OCI-LY1 (cell line): ENCODE data around the gene TIMP3.

Experiments
- H2AFZ ChIP-seq: fragments of 200-600 bp; sonication (generic), shearing (Covaris generic); 2 replicates; pipeline ENCODE4 v1.6.0; 2014; ENCODE audit warnings: antibody characterized with exemption, mild to moderate bottlenecking, low read length
- H3F3A ChIP-seq: fragments of 200-600 bp; sonication (generic), shearing (Covaris generic); 2 replicates; pipeline ENCODE4 v1.6.0; 2014; ENCODE audit warnings: mild to moderate bottlenecking, antibody characterized with exemption, low read length, moderate library complexity; ENCODE audit not compliant: insufficient read depth
- H3K27ac ChIP-seq: fragments of 200-600 bp; sonication (generic); 2 replicates; pipeline ENCODE4 v1.5.1; 2014; ENCODE audit warnings: low read length, mixed run types, mild to moderate bottlenecking, low read depth; ENCODE audit not compliant: poor library complexity, severe bottlenecking
- H3K27me3 ChIP-seq: fragments of 200-600 bp; sonication (generic); 2 replicates; pipeline ENCODE4 v1.6.0; 2014; ENCODE audit warnings: antibody characterized with exemption, mild to moderate bottlenecking, low read length, moderate library complexity; ENCODE audit not compliant: insufficient read depth
- H3K36me3 ChIP-seq: fragments of 200-600 bp; sonication (generic); 2 replicates; pipeline ENCODE4 v1.6.1; 2014; ENCODE audit warnings: mild to moderate bottlenecking, antibody characterized with exemption, low read length, moderate library complexity, mixed read lengths; ENCODE audit not compliant: insufficient read depth
- H3K4me1 ChIP-seq: fragments of 200-600 bp; sonication (generic); 2 replicates; pipeline ENCODE4 v1.5.1; 2014; ENCODE audit warnings: mild to moderate bottlenecking, low read length, moderate library complexity; ENCODE audit not compliant: insufficient read depth, severe bottlenecking
- H3K4me2 ChIP-seq: fragments of 200-600 bp; sonication (generic), shearing (Covaris generic); 2 replicates; pipeline ENCODE4 v1.6.1; 2014; ENCODE audit warnings: low read length
- H3K4me3 ChIP-seq: fragments of 200-600 bp; sonication (generic); 2 replicates; pipeline ENCODE4 v1.5.1; 2014; ENCODE audit warnings: low read length, low read depth, mild to moderate bottlenecking, mixed read lengths; ENCODE audit not compliant: poor library complexity, severe bottlenecking
- H3K79me2 ChIP-seq: fragments of 200-600 bp; shearing (Covaris generic); 2 replicates; pipeline ENCODE4 v1.6.1; 2016; ENCODE audit warnings: mixed run types, low read length, mixed read lengths; ENCODE audit not compliant: insufficient read depth
- H3K9ac ChIP-seq: fragments of 200-600 bp; sonication (generic), shearing (Covaris generic); 2 replicates; pipeline ENCODE4 v1.6.1; 2014; ENCODE audit warnings: mild to moderate bottlenecking, low read length, mixed read lengths
- H3K9me2 ChIP-seq: fragments of 200-600 bp; sonication (generic), shearing (Covaris generic); 2 replicates; pipeline ENCODE4 v1.6.1; 2014; ENCODE audit warnings: low read depth, mild to moderate bottlenecking, low read length, mixed read lengths
- H3K9me3 ChIP-seq: fragments of 200-600 bp; shearing (Covaris generic); 2 replicates; pipeline ENCODE4 v1.6.1; 2014; ENCODE audit warnings: low read length, mixed read lengths
- H4K20me1 ChIP-seq: fragments of 200-600 bp; sonication (generic), shearing (Covaris generic); 2 replicates; pipeline ENCODE4 v1.6.0; 2016; ENCODE audit warnings: mild to moderate bottlenecking, low read length; ENCODE audit not compliant: insufficient read depth
- CTCF ChIP-seq: fragments of 200-600 bp; sonication (generic), shearing (Covaris generic); IDR thresholded peaks from 2 replicates; pipeline ENCODE4 v1.5.1; 2017; ENCODE audit warnings: mild to moderate bottlenecking, antibody characterized with exemption, low read length, moderate library complexity, mixed read lengths
- EZH2 ChIP-seq: fragments of 200-600 bp; sonication (generic), shearing (Covaris generic); IDR thresholded peaks from 2 replicates; pipeline ENCODE4 v1.8.0; 2017; ENCODE audit warnings: borderline replicate concordance, mixed run types, mild to moderate bottlenecking, antibody characterized with exemption, low read length, moderate library complexity, mixed read lengths

TIMP3 gene

GRCh38 chr22:32758866-32759385 is 42.6 kb upstream of the TIMP3 start:
- Histone ChIP-seq H3K36me3 (no peaks in the 10 kb centered on the region), H3K9ac (no peak overlapping the region), H3K9me2 (no peaks in the 10 kb centered on the region), H3K27ac (no peak overlapping the region), H3F3A (no peaks in the 10 kb centered on the region), H3K4me1 (no peaks in the 10 kb centered on the region), H2AFZ (no peak overlapping the region), H3K79me2 (no peaks in the 10 kb centered on the region), H3K27me3 (no peaks in the 10 kb centered on the region), H3K4me2 (no peak overlapping the region), H3K9me3 (no peaks in the 10 kb centered on the region), H4K20me1 (no peaks in the 10 kb centered on the region), H3K4me3 (no peak overlapping the region)
- no peak for TF ChIP-seq EZH2
- TF ChIP-seq CTCF, result no peak

- no peak overlapping the region for H2AFZ ChIP-seq
- H4K20me1 ChIP-seq, result no peaks in the 10 kb centered on the region
- no peaks in the 10 kb centered on the region for H3K27me3 ChIP-seq
- no peaks in the 10 kb centered on the region for H3K9me3 ChIP-seq
- H3K36me3 ChIP-seq, result no peaks in the 10 kb centered on the region
- H3K4me3 ChIP-seq, result no peak overlapping the region
- no peak overlapping the region for H3K9ac ChIP-seq
- no peak overlapping the region for H3K27ac ChIP-seq
- H3K4me2 ChIP-seq, result no peak overlapping the region
- H3K9me2 ChIP-seq, result no peaks in the 10 kb centered on the region
- no peak for TF ChIP-seq EZH2
- TF ChIP-seq CTCF, result no peak
- H3K79me2 ChIP-seq, result no peaks in the 10 kb centered on the region
- no peaks in the 10 kb centered on the region for H3F3A ChIP-seq
- H3K4me1 ChIP-seq, result no peaks in the 10 kb centered on the region
Observed at GRCh38 chr22:32760396-32760795, 41.1 kb upstream of the TIMP3 start.

- Histone ChIP-seq H3K36me3 (no peaks in the 10 kb centered on the region), H4K20me1 (no peaks in the 10 kb centered on the region), H3K27ac (no peak overlapping the region), H3K4me3 (no peak overlapping the region), H3K9me3 (no peaks in the 10 kb centered on the region), H3K27me3 (no peaks in the 10 kb centered on the region), H3F3A (no peaks in the 10 kb centered on the region), H3K9me2 (no peaks in the 10 kb centered on the region), H3K4me2 (no peak overlapping the region), H3K79me2 (no peaks in the 10 kb centered on the region), H3K4me1 (no peaks in the 10 kb centered on the region), H2AFZ (no peak overlapping the region), H3K9ac (no peak overlapping the region)
- TF ChIP-seq EZH2 (no peak), CTCF (no peak)
Observed at GRCh38 chr22:32760815-32761214, 40.7 kb upstream of the TIMP3 start.
